Measurements from ENCODE around the gene MRPL28. TPM values are rescaled to one million over a fixed set of nuclear protein-coding genes. Genes with fewer than 3 reads are reported as not detected.

MRPL28 gene
- total RNA-seq, 1 experiment from 2014 or later, result 61.4 TPM

GRCh38 chr16:399340-400019 is 29.1 kb upstream of the MRPL28 start (continued):
- no peak for TF ChIP-seq FOSL1 (IDR thresholded peaks at IDR 0.05; ENCODE audit: low read depth)
- no peak for TF ChIP-seq ZFX (IDR thresholded peaks at IDR 0.05)
- TF ChIP-seq ELF1 (IDR thresholded peaks at IDR 0.05; ENCODE audit: borderline replicate concordance, low read depth), result no peak
- no peak for TF ChIP-seq EZH2phosphoT487 (IDR thresholded peaks at IDR 0.05; ENCODE audit: borderline replicate concordance)
- TF ChIP-seq YY1 (IDR thresholded peaks at IDR 0.05; ENCODE audit: extremely low read depth, insufficient replicate concordance, low read depth, low read length), result no peak
- TF ChIP-seq POLR2A (IDR thresholded peaks at IDR 0.05; ENCODE audit: borderline replicate concordance, extremely low read depth, insufficient read depth, insufficient read length), result no peak
- no peak for TF ChIP-seq SIN3A (IDR thresholded peaks at IDR 0.05; ENCODE audit: low read depth)

- no peak for TF ChIP-seq POLR2AphosphoS5 (IDR thresholded peaks at IDR 0.05; ENCODE audit: low read depth, low read length)
- TF ChIP-seq SIN3A (IDR thresholded peaks at IDR 0.05; ENCODE audit: low read depth), result no peak
- Histone ChIP-seq H3K9ac (ENCODE audit: low read length) (no peak overlapping the region), H3K79me2 (ENCODE audit: insufficient read depth, low read length) (no peaks in the 10 kb centered on the region), H4K20me1 (ENCODE audit: insufficient read depth) (no peaks in the 10 kb centered on the region), H3K4me1 (ENCODE audit: control insufficient read depth in 1 of 2, insufficient read depth in 2 of 2, low read length in 2 of 2) (peaks cover 3 to 22% of the 10 kb centered on the region in 2 experiments; a peak in 2 of 4 replicates), H3K27ac (ENCODE audit: low read depth, low read length) (peak overlapping the region; percentile 58; the same call in 1 of the 2 replicates), H3K9me2 (ENCODE audit: insufficient read depth) (no peaks in the 10 kb centered on the region), H3K36me3 (ENCODE audit: control insufficient read depth in 1 of 2, insufficient read depth in 2 of 2, low read length in 2 of 2) (no peaks in the 10 kb centered on the region), H3K27me3 (ENCODE audit: insufficient read depth, low read length) (no peaks in the 10 kb centered on the region), H3K9me3 (ENCODE audit: control insufficient read depth in 1 of 2, insufficient read depth in 1 of 2, low read depth in 1 of 2, low read length in 2 of 2) (no peaks in the 10 kb centered on the region), H3K4me3 (replicated peaks in 1 of 2; ENCODE audit: low read depth in 1 of 2, low read length in 2 of 2) (no peak overlapping the region), H2AFZ (ENCODE audit: low read depth, low read length, poor library complexity, severe bottlenecking) (no peak overlapping the region), H3K4me2 (ENCODE audit: low read length) (no peak overlapping the region)
- ChIA-PET POLR2A (no interaction called here), RAD21 (ENCODE audit: low non-redundant PET in 1 of 2, low total read pairs in 2 of 2, uncharacterized antibody in 2 of 2, unreplicated experiment in 2 of 2) (no interaction called here), CTCF (no interaction called here)
- ATAC-seq (no peak), DNase-seq (ENCODE audit: low read depth, low spot score) (no peak)
- no TSS peak for BruUV-seq (replicated peaks)
- intact Hi-C loops (cut with micrococcal nuclease), result loop anchor here (10.0 kb wide), 1 partner anchor 96 kb away; no protein-coding TSS in a partner anchor
Observed at GRCh38 chr16:398561-399339, 28.4 kb upstream of the MRPL28 start.

Data from HCT116 (cell line).